AG10803 (cell line): ENCODE results near the gene GPC5.

Experiments
- DNase-seq: peaks from one replicate; pipeline ENCODE4 v3.0.0; 2010; ENCODE audit warnings: low read depth
- H3K4me3 ChIP-seq: 2 replicates; pipeline ENCODE4 v1.5.1; 2011; ENCODE audit warnings: mild to moderate bottlenecking, low read length, control low read depth
- CTCF ChIP-seq: conservative IDR thresholded peaks from 2 replicates; pipeline ENCODE4 v1.5.1; 2011; ENCODE audit warnings: mild to moderate bottlenecking, low read length, control low read depth, inconsistent platforms

GPC5 gene

GRCh38 chr13:92573467-92574057, 1175.1 kb downstream of the GPC5 start:
- peak; percentile 2 for DNase-seq
- no peak for TF ChIP-seq CTCF
- no peak overlapping the region for H3K4me3 ChIP-seq

- DNase-seq: no peak
- H3K4me3 ChIP-seq: no peak overlapping the region
- TF ChIP-seq CTCF: no peak
Observed at GRCh38 chr13:92574499-92574898, 1176.1 kb downstream of the GPC5 start.

- TF ChIP-seq CTCF: no peak
- H3K4me3 ChIP-seq: no peak overlapping the region
- no peak for DNase-seq
Observed at GRCh38 chr13:92575777-92576176, 1177.4 kb downstream of the GPC5 start.

- TF ChIP-seq CTCF: no peak
- no peak overlapping the region for H3K4me3 ChIP-seq
- DNase-seq: no peak
Observed at GRCh38 chr13:92578358-92578757, 1179.9 kb downstream of the GPC5 start.

GRCh38 chr13:92589955-92590354, 1191.5 kb downstream of the GPC5 start:
- DNase-seq: no peak
- H3K4me3 ChIP-seq: no peak overlapping the region
- TF ChIP-seq CTCF: no peak

- no peak overlapping the region for H3K4me3 ChIP-seq
- no peak for DNase-seq
- no peak for TF ChIP-seq CTCF
Observed at GRCh38 chr13:92590503-92590908, 1192.1 kb downstream of the GPC5 start.

- no peak for TF ChIP-seq CTCF
- H3K4me3 ChIP-seq: no peak overlapping the region
- no peak for DNase-seq
Observed at GRCh38 chr13:92591117-92591516, 1192.7 kb downstream of the GPC5 start.
